Measurements from ENCODE around the gene PARVB.

The PARVB gene

GRCh38 chr22:44046485-44047141, 22.5 kb downstream of the PARVB start:
- intact Hi-C loops (cut with DNase I; ENCODE audit: low total_unique reads), result no loop called here
- no peak for DNase-seq
- no peaks in the 10 kb centered on the region for H3K36me3 ChIP-seq
- H3K27me3 ChIP-seq, result no peaks in the 10 kb centered on the region
- no peaks in the 10 kb centered on the region for H3K9me3 ChIP-seq
- no peak overlapping the region for H3K4me3 ChIP-seq
- no peak overlapping the region for H3K27ac ChIP-seq
- H3K4me1 ChIP-seq, result no peaks in the 10 kb centered on the region
- no peak for TF ChIP-seq CTCF (IDR thresholded peaks at IDR 0.05)

DNA sequence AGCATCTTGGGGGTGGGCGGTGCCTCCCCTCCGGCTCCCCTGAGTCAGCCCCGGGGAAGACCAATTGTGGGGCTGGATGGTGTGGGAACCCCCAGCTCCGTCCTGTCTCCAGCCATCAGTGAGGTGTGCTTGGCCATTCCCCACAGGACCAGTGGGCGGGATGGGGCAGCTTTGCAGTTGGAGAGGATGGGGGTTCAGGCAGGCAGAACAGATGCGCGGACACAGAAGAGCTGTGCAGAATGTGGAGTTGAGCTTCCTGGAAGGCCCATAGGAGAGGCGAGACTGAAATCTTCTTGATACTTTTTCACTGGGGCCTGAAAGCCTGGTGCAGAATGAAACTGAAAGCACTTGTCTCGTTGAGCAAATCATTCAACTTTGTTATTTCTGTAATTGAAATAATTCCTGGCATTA, 23.8 kb downstream of the PARVB start:
- H3K9me3 ChIP-seq, result no peaks in the 10 kb centered on the region
- no peaks in the 10 kb centered on the region for H3K4me1 ChIP-seq
- intact Hi-C loops (cut with DNase I; ENCODE audit: low total_unique reads), result no loop called here
- no peaks in the 10 kb centered on the region for H3K27me3 ChIP-seq
- no peak overlapping the region for H3K4me3 ChIP-seq
- TF ChIP-seq CTCF (IDR thresholded peaks at IDR 0.05), result no peak
- no peak for DNase-seq
- H3K36me3 ChIP-seq, result no peaks in the 10 kb centered on the region
- H3K27ac ChIP-seq, result no peak overlapping the region

DNA sequence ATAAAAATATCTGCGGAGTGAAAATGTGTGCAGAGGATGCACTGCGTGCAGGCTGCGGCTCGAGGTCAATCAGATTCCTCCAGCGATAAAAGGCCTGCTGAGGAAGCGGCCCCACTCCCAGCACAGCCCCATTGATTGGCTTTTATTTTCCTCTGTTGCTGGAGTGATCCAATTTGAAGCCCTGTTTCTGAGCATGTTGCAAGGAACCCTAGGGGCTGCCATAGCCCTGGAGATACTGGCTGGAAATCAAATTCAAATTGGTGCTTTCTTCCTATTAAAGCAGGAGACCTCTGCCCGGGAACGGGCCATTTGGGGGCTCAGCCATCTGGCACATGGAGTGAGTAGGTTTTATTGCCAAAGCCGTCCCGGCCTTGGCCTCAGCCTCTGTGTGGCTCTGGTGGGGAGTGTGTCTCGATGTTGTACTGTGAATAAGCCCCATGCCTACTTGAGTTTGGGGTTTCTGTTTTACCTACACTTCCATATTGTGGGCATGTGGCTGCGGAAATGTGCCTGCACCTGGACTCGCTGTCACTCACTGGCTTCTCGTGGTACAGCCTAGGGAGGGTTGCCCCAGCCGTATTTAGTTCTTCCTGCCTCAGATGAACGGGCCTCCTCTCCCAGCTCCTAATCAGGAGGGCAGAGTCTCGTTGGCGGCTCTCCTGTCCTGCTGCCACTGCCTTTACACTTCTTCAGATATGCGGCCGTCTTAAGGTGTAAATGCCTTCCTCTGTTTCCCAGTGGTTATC, 25.6 kb downstream of the PARVB start:
- no peak overlapping the region for H3K4me3 ChIP-seq
- H3K27ac ChIP-seq, result no peak overlapping the region
- H3K36me3 ChIP-seq, result no peaks in the 10 kb centered on the region
- H3K27me3 ChIP-seq, result no peaks in the 10 kb centered on the region
- DNase-seq, result no peak
- no peak for TF ChIP-seq CTCF (IDR thresholded peaks at IDR 0.05)
- intact Hi-C loops (cut with DNase I; ENCODE audit: low total_unique reads), result no loop called here
- H3K9me3 ChIP-seq, result no peaks in the 10 kb centered on the region
- no peaks in the 10 kb centered on the region for H3K4me1 ChIP-seq

DNA sequence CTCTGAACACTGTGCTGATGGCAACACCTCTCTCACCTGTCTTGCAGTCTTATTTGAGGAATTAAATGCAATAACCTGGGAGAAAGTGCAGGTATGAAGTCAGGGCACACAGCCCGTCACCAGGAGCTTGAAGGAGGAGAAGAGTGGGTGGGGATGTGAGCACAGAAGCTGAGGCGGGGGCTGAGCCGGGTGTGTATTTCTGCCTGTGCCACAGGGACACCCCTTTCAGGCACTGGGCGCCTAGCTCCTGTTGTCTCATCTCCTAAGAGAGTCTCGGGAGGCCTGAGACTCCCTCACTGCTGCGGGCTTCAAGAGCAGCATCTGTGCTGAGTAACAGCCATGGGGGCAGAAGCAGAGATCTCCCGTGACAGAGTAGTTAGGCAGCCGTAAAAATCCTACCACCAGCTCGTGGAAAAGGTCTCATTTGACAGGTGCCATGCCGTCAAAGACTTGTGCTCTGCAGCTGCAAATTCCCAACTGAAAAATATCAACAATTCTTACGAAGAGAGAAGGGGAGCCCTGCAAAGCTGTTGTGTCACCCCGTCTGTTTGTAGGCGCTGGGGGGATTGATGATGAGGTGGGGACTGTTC, 26.8 kb downstream of the PARVB start:
- H3K9me3 ChIP-seq, result no peaks in the 10 kb centered on the region
- intact Hi-C loops (cut with DNase I; ENCODE audit: low total_unique reads), result no loop called here
- H3K4me3 ChIP-seq, result no peak overlapping the region
- no peak for DNase-seq
- no peaks in the 10 kb centered on the region for H3K27me3 ChIP-seq
- H3K4me1 ChIP-seq, result no peaks in the 10 kb centered on the region
- TF ChIP-seq CTCF (IDR thresholded peaks at IDR 0.05), result no peak
- H3K27ac ChIP-seq, result no peak overlapping the region
- no peaks in the 10 kb centered on the region for H3K36me3 ChIP-seq

DNA sequence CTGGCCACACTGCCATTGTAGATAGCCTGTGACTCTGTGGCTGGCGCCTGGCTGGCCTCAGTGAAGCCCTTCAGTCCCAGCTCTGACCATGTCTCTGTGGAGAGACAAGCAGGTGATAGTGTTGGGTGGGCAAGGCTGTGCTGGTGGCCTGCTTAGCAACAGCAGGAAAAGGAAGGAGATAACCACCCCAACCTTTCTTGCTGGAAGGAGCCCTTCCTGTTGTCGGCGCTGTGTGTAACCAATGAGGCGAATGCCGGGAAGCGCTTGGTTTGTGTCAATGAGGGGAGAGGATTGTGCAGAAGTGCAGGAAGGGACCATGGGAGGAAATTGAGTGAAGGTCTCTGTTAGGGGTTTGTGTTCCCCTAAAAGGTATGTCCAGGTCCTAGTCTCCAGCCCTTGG, 27.3 kb downstream of the PARVB start:
- no peaks in the 10 kb centered on the region for H3K4me1 ChIP-seq
- H3K36me3 ChIP-seq, result no peaks in the 10 kb centered on the region
- no peak for TF ChIP-seq CTCF (IDR thresholded peaks at IDR 0.05)
- intact Hi-C loops (cut with DNase I; ENCODE audit: low total_unique reads), result no loop called here
- no peak overlapping the region for H3K27ac ChIP-seq
- H3K27me3 ChIP-seq, result no peaks in the 10 kb centered on the region
- no peak overlapping the region for H3K4me3 ChIP-seq
- no peaks in the 10 kb centered on the region for H3K9me3 ChIP-seq
- DNase-seq, result no peak
